Thyroid gland (tissue), 4 donors: ENCODE results near the gene DMAC2L.

ENCODE experiments used
- POLR2A ChIP-seq, 2 donors: fragments of 450-650 bp; IDR thresholded peaks; one replicate each; pipeline ENCODE4 v1.6.1; 2017; ENCODE audit warnings: antibody characterized with exemption in 2 of 2, mild to moderate bottlenecking in 2 of 2, moderate library complexity in 1 of 2
- TF ChIP-seq, protein P1 (sequence below), 6 experiments: fragments of 200-600 bp in 3 of 6; fragments of 450-650 bp in 3 of 6; sonication (generic) in 3 of 6; IDR thresholded peaks; one replicate each; pipeline ENCODE4 v1.5.1; 2016 to 2019; ENCODE audit warnings: antibody characterized with exemption in 6 of 6, mild to moderate bottlenecking in 2 of 6, inconsistent platforms in 1 of 6, moderate library complexity in 1 of 6

- TF ChIP-seq, protein P1, sequence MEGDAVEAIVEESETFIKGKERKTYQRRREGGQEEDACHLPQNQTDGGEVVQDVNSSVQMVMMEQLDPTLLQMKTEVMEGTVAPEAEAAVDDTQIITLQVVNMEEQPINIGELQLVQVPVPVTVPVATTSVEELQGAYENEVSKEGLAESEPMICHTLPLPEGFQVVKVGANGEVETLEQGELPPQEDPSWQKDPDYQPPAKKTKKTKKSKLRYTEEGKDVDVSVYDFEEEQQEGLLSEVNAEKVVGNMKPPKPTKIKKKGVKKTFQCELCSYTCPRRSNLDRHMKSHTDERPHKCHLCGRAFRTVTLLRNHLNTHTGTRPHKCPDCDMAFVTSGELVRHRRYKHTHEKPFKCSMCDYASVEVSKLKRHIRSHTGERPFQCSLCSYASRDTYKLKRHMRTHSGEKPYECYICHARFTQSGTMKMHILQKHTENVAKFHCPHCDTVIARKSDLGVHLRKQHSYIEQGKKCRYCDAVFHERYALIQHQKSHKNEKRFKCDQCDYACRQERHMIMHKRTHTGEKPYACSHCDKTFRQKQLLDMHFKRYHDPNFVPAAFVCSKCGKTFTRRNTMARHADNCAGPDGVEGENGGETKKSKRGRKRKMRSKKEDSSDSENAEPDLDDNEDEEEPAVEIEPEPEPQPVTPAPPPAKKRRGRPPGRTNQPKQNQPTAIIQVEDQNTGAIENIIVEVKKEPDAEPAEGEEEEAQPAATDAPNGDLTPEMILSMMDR (IDR thresholded peaks at IDR 0.05) = no peak
- TF ChIP-seq POLR2A (IDR thresholded peaks at IDR 0.05) = no peak
Observed at GRCh38 chr14:50366589-50366988, 54.5 kb downstream of the DMAC2L start.
